Left lung (tissue), 14 donors: Measurements from ENCODE around the gene ATP8B2. TPM values are rescaled to one million over a fixed set of nuclear protein-coding genes. Genes with fewer than 3 reads are reported as not detected.
A peak's percentile ranks its signal among the peaks of the same experiment; 100 is the strongest.
"Not testable (repeated sequence)": the region's sequence is repeated elsewhere in the genome, so short reads cannot be mapped to it uniquely, and the experiment has no call there.

Experiments
- ATAC-seq: fragments of 200-7000 bp; cut with Tn5 transposase; one replicate; pipeline ENCODE4 v1.9.1; 2020; ENCODE audit warnings: moderate library complexity
- DNase-seq, 4 donors: peaks; one replicate each; pipeline ENCODE4 v3.0.0-alpha.2; 2013 to 2020
- H3K27ac ChIP-seq, 2 donors: fragments of 200-600 bp; sonication (generic) in 1 of 2; one replicate each; pipeline versions ENCODE4 v1.5.0 to v1.8.0; 2020 to 2021
- H3K27me3 ChIP-seq, 2 donors: fragments of 200-600 bp; sonication (generic) in 1 of 2; one replicate each; pipeline versions ENCODE4 v1.5.0 to v1.8.0; 2020 to 2021
- H3K36me3 ChIP-seq, 2 donors: fragments of 200-600 bp; sonication (generic) in 1 of 2; one replicate each; pipeline versions ENCODE4 v1.5.0 to v1.8.0; 2020 to 2021
- H3K4me1 ChIP-seq, 2 donors: fragments of 200-600 bp; one replicate each; pipeline ENCODE4 v1.8.0; 2021
- H3K4me3 ChIP-seq, 2 donors: fragments of 200-600 bp; sonication (generic) in 1 of 2; one replicate each; pipeline versions ENCODE4 v1.5.0 to v1.8.0; 2020 to 2021; ENCODE audit warnings: mild to moderate bottlenecking in 1 of 2
- H3K9me3 ChIP-seq, 2 donors: fragments of 200-600 bp; sonication (generic) in 1 of 2; one replicate each; pipeline versions ENCODE4 v1.5.0 to v1.8.0; 2020 to 2021
- intact Hi-C, 2 donors: fragments of 100-400 bp; cut with DNase I; formaldehyde crosslinking; loops; one replicate each; pipeline versions ENCODE4 v1.11.2 to v1.14.2; 2022
- long read RNA-seq, 12 donors: library from polyadenylated mRNA in 2 of 12; unstranded in 2 of 12; transcript quantifications; one replicate each; pipeline ENCODE4 v2.0.0 and lab custom pipeline, GENCODE V29; 2019 to 2026
- polyA plus RNA-seq, 6 donors: library from polyadenylated mRNA; unstranded; fragments of 120-200 nt; gene quantifications; one replicate each; pipeline ENCODE4 v1.2.1, GENCODE V29; 2013; ENCODE audit not compliant: insufficient read length in 6 of 6
- total RNA-seq, 2 donors: library from RNA; stranded (reverse); fragmentation: NEBNext Ultra II Directional; extraction: Animal tissue kit (Norgen Biotek cat#: 25700); gene quantifications; one replicate each; pipeline ENCODE4 v1.2.1, GENCODE V29; 2021
- TF ChIP-seq, protein P1 (sequence below), 2 donors: fragments of 200-600 bp; sonication (generic) in 1 of 2; IDR thresholded peaks; one replicate each; pipeline versions ENCODE4 v1.5.0 to v1.8.0; 2021; ENCODE audit warnings: antibody characterized with exemption in 2 of 2
- donor health status: DM: no; HTN: yes; CAD: no.
- donor health status: DM: no; HTN: no; CAD: no.

Gene ATP8B2
- total RNA-seq = 10 to 100 TPM; 35.2 to 36.6 TPM
- 10 to 100 TPM; 32.9 to 41.9 (median 36.9) TPM for polyA plus RNA-seq
- long read RNA-seq, donor 1, partial matches to known transcripts = 0 of 3 reads
- long read RNA-seq, donor 1, other reads (novel, unspliced or antisense) = 0 of 3 reads
- long read RNA-seq, donor 2, full-length matches to known transcripts = 2 of 2 reads
- long read RNA-seq, donor 2, partial matches to known transcripts = 0 of 2 reads
- long read RNA-seq, donor 2, other reads (novel, unspliced or antisense) = 0 of 2 reads
- long read RNA-seq, donor 3 = 0 reads
- long read RNA-seq, donor 4 = 0 reads
- long read RNA-seq, donor 5 = 0 reads
- long read RNA-seq, donor 6 = 0 reads
- long read RNA-seq, donor 7, partial matches to known transcripts = 10 of 11 reads
- long read RNA-seq, donor 7, other reads (novel, unspliced or antisense) = 0 of 11 reads
- long read RNA-seq, donor 8 = 0 reads
- long read RNA-seq, donor 9 = 0 reads
- long read RNA-seq, donor 10, partial matches to known transcripts = 2 of 2 reads
- long read RNA-seq, donor 10, other reads (novel, unspliced or antisense) = 0 of 2 reads
- long read RNA-seq, donor 11 = 0 reads
- long read RNA-seq, donor 12 = 0 reads

DNA sequence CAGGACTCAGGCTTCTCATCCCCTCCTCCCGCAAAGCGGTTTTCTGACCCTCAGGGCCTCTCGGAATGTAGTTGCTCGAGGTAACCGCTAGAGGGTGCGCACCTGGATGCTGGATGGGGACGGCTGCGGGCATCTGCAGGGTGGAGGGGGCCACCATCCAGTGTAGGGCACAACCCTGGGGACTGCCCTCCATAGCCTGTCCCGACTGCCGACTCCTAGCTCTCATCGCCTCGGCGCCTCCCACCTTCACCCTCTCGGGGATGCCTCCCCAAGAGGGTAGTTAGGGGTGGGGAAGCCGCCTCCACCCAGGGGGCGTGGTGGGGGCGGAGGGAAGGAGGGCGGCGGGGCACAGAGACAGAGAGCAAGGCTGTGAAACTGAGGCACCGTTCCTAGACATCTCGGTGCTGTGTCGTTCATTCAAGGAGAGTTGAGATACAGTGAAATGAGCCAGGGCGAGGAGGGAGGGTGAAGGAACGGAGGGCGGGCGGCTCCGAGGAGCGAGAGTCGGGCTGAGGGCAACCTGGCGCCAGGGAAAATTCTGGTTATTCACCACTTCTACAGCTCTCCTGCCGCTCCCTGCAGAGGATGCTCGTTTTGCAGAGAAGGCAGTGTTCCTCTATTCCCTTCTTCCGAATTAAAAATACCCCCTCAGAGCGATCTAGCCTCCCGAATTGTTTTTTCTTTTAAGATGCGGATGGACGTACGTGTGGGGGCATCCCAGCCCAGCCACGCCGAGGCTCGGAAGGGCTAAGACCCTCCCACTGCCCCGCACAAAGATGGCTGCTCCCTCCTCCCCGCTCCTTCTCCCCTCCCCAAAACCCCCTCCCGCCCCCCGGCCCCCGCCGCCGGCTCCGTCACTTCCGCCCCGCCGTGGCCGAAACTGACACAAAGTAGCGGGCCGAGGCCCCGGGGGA is at the start of gene ATP8B2:
Gene ATP8B2, plus strand, starts transcription at position 857 of the 914 bp plus-strand sequence. CDS start 2,617 bp downstream, outside the sequence.
- DNase-seq (peak; percentile 75 to 90 (median 84)), ATAC-seq (peak; percentile 77)
- H3K27ac ChIP-seq = peak within 1 kb of the TSS; percentile 77 to 92
- TF ChIP-seq, protein P1, sequence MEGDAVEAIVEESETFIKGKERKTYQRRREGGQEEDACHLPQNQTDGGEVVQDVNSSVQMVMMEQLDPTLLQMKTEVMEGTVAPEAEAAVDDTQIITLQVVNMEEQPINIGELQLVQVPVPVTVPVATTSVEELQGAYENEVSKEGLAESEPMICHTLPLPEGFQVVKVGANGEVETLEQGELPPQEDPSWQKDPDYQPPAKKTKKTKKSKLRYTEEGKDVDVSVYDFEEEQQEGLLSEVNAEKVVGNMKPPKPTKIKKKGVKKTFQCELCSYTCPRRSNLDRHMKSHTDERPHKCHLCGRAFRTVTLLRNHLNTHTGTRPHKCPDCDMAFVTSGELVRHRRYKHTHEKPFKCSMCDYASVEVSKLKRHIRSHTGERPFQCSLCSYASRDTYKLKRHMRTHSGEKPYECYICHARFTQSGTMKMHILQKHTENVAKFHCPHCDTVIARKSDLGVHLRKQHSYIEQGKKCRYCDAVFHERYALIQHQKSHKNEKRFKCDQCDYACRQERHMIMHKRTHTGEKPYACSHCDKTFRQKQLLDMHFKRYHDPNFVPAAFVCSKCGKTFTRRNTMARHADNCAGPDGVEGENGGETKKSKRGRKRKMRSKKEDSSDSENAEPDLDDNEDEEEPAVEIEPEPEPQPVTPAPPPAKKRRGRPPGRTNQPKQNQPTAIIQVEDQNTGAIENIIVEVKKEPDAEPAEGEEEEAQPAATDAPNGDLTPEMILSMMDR (IDR thresholded peaks at IDR 0.05) = peak; percentile 88 to 93
- H3K4me1 ChIP-seq = peaks cover 23 to 58% of the 10 kb centered on the region in 2 donors
- peak within 1 kb of the TSS; percentile 61 for H3K4me3 ChIP-seq
- H3K9me3 ChIP-seq = no peaks in the 10 kb centered on the region
- H3K27me3 ChIP-seq = peaks cover 0 to 72% of the 10 kb centered on the region in 2 donors
- intact Hi-C loops = no loop called here
- H3K36me3 ChIP-seq = no peaks in the 10 kb centered on the region

DNA sequence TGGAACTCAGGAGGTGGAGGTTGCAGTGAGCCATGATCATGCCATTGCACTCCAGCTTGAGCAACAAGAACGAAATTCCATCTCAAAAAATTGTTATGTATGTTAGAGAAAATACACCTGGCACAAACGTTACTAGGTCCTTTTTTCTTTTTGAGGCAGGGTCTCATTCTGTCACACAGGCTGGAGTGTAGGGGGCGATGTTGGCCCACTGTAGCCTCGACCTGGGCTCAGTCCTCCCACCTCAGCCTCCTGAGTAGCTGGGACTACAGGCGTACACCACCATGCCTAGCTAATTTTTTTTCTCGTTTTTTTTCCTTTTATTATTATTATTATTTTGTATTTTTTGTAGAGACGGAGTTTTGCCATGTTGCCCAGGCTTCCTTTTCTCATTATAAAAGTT is 48.5 kb upstream of the ATP8B2 start:
- intact Hi-C loops = no loop called here
- TF ChIP-seq, protein P1 (IDR thresholded peaks at IDR 0.05) = no peak
- H3K9me3 ChIP-seq = no peaks in the 10 kb centered on the region
- H3K36me3 ChIP-seq = peaks cover 0 to 27% of the 10 kb centered on the region in 2 donors
- no peak for DNase-seq
- no peak overlapping the region for H3K4me3 ChIP-seq
- ATAC-seq = no peak
- H3K27me3 ChIP-seq = no peaks in the 10 kb centered on the region
- no peak overlapping the region for H3K27ac ChIP-seq
- H3K4me1 ChIP-seq = peaks cover 3 to 18% of the 10 kb centered on the region in 2 donors

GRCh38 chr1:154287591-154287990 is 37.7 kb upstream of the ATP8B2 start:
- intact Hi-C loops, H3K36me3 ChIP-seq, H3K4me3 ChIP-seq, H3K9me3 ChIP-seq, H3K4me1 ChIP-seq, H3K27ac ChIP-seq, ATAC-seq, DNase-seq, H3K27me3 ChIP-seq: not testable (repeated sequence)

DNA sequence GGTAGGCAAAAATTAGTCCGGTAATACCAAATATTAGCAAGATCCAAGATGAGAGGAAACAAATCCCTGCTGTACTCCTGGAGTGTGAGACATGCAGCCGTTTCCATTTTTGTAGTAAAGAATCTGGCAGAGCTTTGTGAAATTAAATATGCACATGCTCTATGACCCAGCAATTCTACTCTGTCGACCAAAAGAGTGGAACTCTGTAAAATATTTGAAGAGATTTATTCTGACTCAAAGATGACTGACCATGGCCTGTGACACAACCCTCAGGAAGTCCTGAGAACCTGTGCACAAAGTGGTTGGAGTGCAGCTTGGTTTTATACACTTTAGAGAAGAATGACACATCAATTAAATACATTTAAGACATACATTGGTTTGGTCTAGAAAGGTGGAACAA is 36.7 kb upstream of the ATP8B2 start:
- H3K27me3 ChIP-seq = no peaks in the 10 kb centered on the region
- H3K4me1 ChIP-seq = no peaks in the 10 kb centered on the region
- DNase-seq (no peak), ATAC-seq (no peak)
- no peak overlapping the region for H3K27ac ChIP-seq
- H3K4me3 ChIP-seq = no peak overlapping the region
- H3K9me3 ChIP-seq = no peaks in the 10 kb centered on the region
- TF ChIP-seq, protein P1 (IDR thresholded peaks at IDR 0.05) = no peak
- intact Hi-C loops = no loop called here
- no peaks in the 10 kb centered on the region for H3K36me3 ChIP-seq

DNA sequence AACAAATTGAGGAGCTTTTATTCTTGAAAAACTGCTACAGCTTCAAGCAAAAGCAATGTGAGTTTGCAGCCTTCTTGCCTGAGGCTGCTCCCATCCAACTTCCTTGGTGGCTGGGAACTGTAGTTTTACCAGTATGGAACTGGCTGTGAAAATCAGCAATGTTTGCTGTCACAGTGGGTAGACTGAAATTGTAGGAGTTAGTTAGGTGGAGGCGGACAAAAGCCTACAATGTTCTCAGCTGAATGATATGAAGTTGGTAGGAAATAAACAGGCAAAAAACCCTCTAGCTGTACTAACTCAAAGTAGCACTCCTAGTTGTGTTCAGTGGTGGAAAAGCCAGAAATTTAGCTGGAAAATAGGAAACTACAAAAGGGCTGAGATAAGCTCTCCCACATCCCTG is 34.4 kb upstream of the ATP8B2 start:
- ATAC-seq = no peak
- TF ChIP-seq, protein P1 (IDR thresholded peaks at IDR 0.05) = no peak
- intact Hi-C loops = no loop called here

More for the DNA sequence above, 34.4 kb upstream of the ATP8B2 start:
- no peaks in the 10 kb centered on the region for H3K36me3 ChIP-seq
- no peaks in the 10 kb centered on the region for H3K4me1 ChIP-seq
- DNase-seq = no peak
- H3K4me3 ChIP-seq = no peak overlapping the region
- H3K27me3 ChIP-seq = no peaks in the 10 kb centered on the region
- H3K9me3 ChIP-seq = peaks cover 0 to 21% of the 10 kb centered on the region in 2 donors
- no peak overlapping the region for H3K27ac ChIP-seq
